NCI-H146 treated with DMSO at 0.1 percent for 48 hours (cell line): ENCODE data around the gene CRADD.
"Not testable (repeated sequence)": the region's sequence is repeated elsewhere in the genome, so short reads cannot be mapped to it uniquely, and the experiment has no call there.

Experiments used
- DNase-seq: peaks from one replicate; lab custom pipeline; 2025; ENCODE audit not compliant: unreplicated experiment; lab: John Stamatoyannopoulos, UW

The CRADD gene

GRCh38 chr12:93677195-93678064 lies at the start of gene CRADD:
Gene CRADD, plus strand, starts transcription at chr12:93677375.
- DNase-seq: peak; percentile 95

- no peak for DNase-seq
Measured at GRCh38 chr12:93632383-93632782, 44.8 kb upstream of the CRADD start.

GRCh38 chr12:93634416-93634815 lies 42.8 kb upstream of the CRADD start:
- DNase-seq: no peak

- no peak for DNase-seq
Measured at GRCh38 chr12:93636708-93637107, 40.5 kb upstream of the CRADD start.

- no peak for DNase-seq
Measured at GRCh38 chr12:93638095-93638494, 39.1 kb upstream of the CRADD start.

- no peak for DNase-seq
Measured at GRCh38 chr12:93638954-93639353, 38.2 kb upstream of the CRADD start.

GRCh38 chr12:93639406-93639805 lies 37.8 kb upstream of the CRADD start:
- no peak for DNase-seq

GRCh38 chr12:93641380-93641779 lies 35.8 kb upstream of the CRADD start:
- not testable (repeated sequence) for DNase-seq

- DNase-seq: no peak
Measured at GRCh38 chr12:93642751-93643150, 34.4 kb upstream of the CRADD start.

GRCh38 chr12:93645702-93646101 lies 31.5 kb upstream of the CRADD start:
- no peak for DNase-seq

- no peak for DNase-seq
Measured at GRCh38 chr12:93650626-93651025, 26.5 kb upstream of the CRADD start.

- DNase-seq: no peak
Measured at GRCh38 chr12:93653079-93653478, 24.1 kb upstream of the CRADD start.

GRCh38 chr12:93653712-93654111 lies 23.5 kb upstream of the CRADD start:
- DNase-seq: no peak

- no peak for DNase-seq
Measured at GRCh38 chr12:93654421-93654820, 22.8 kb upstream of the CRADD start.

- no peak for DNase-seq
Measured at GRCh38 chr12:93657071-93657470, 20.1 kb upstream of the CRADD start.

- no peak for DNase-seq
Measured at GRCh38 chr12:93661021-93661420, 16.2 kb upstream of the CRADD start.

- DNase-seq: peak; percentile 14
Measured at GRCh38 chr12:93663006-93663728, 14.0 kb upstream of the CRADD start.

- no peak for DNase-seq
Measured at GRCh38 chr12:93663729-93664084, 13.5 kb upstream of the CRADD start.

- no peak for DNase-seq
Measured at GRCh38 chr12:93664573-93665138, 12.5 kb upstream of the CRADD start.

- no peak for DNase-seq
Measured at GRCh38 chr12:93667672-93668071, 9.5 kb upstream of the CRADD start.

GRCh38 chr12:93668919-93669418 lies 8.2 kb upstream of the CRADD start:
- no peak for DNase-seq

- DNase-seq: no peak
Measured at GRCh38 chr12:93669452-93669851, 7.7 kb upstream of the CRADD start.
